ENCODE data around the gene NMUR1.

Gene NMUR1

GRCh38 chr2:231549446-231550239 lies 19.4 kb upstream of the NMUR1 start:
- no peak for DNase-seq

- no peak for DNase-seq
Measured at GRCh38 chr2:231548752-231549151, 18.5 kb upstream of the NMUR1 start.

- no peak for DNase-seq
Measured at GRCh38 chr2:231547315-231548110, 17.3 kb upstream of the NMUR1 start.

- DNase-seq, result no peak
Measured at GRCh38 chr2:231546014-231546715, 15.9 kb upstream of the NMUR1 start.

GRCh38 chr2:231545105-231545902 lies 15.1 kb upstream of the NMUR1 start:
- DNase-seq, result peak; percentile 76 to 80

GRCh38 chr2:231542136-231542535 lies 11.9 kb upstream of the NMUR1 start:
- DNase-seq, result no peak

- no peak for DNase-seq
Measured at GRCh38 chr2:231541645-231542044, 11.4 kb upstream of the NMUR1 start.

- no peak for DNase-seq
Measured at GRCh38 chr2:231539991-231540390, 9.7 kb upstream of the NMUR1 start.

GRCh38 chr2:231535961-231536360 lies 5.7 kb upstream of the NMUR1 start:
- DNase-seq, result no peak

- DNase-seq, result no peak
Measured at GRCh38 chr2:231533777-231534125, 3.5 kb upstream of the NMUR1 start.

- no peak for DNase-seq
Measured at GRCh38 chr2:231533086-231533776, 3.0 kb upstream of the NMUR1 start.

GRCh38 chr2:231532756-231533035 lies 2.5 kb upstream of the NMUR1 start:
- no peak for DNase-seq

- DNase-seq, result no peak
Measured at GRCh38 chr2:231531883-231532755, 1.9 kb upstream of the NMUR1 start.

GRCh38 chr2:231531466-231531865 lies 1.2 kb upstream of the NMUR1 start:
- no peak for DNase-seq

- DNase-seq, result no peak
Measured at GRCh38 chr2:231528636-231529030, 1.6 kb downstream of the NMUR1 start.

GRCh38 chr2:231527955-231528635 lies 2.1 kb downstream of the NMUR1 start:
- no peak for DNase-seq

- DNase-seq, result no peak
Measured at GRCh38 chr2:231527091-231527395, 3.2 kb downstream of the NMUR1 start.

GRCh38 chr2:231526341-231527090 lies 3.7 kb downstream of the NMUR1 start:
- no peak for DNase-seq

- DNase-seq, result no peak
Measured at GRCh38 chr2:231525248-231526163, 4.7 kb downstream of the NMUR1 start.

All from activated T-cell treated with anti-CD3 and anti-CD28 coated beads, Interleukin-2, amount 50 U/mL, for 48 hours (primary cell).